Spinal cord (tissue), 10 donors: Measurements from ENCODE around the gene TRAF3IP1. TPM values are rescaled to one million over a fixed set of nuclear protein-coding genes. Genes with fewer than 3 reads are reported as not detected.

ENCODE experiments used
- DNase-seq, 6 donors: peaks; one replicate each; pipeline versions ENCODE4 v3.0.0 to v3.0.0-alpha.2; 2013 to 2015; ENCODE audit warnings: low spot score in 6 of 6, low read depth in 4 of 6
- H3K27ac ChIP-seq: one replicate; pipeline ENCODE4 v1.5.1; 2013; ENCODE audit warnings: low read depth, low read length, control low read depth
- H3K27me3 ChIP-seq: one replicate; pipeline ENCODE4 v1.6.1; 2013; ENCODE audit warnings: low read length; ENCODE audit not compliant: control insufficient read depth, insufficient read depth
- H3K36me3 ChIP-seq: one replicate; pipeline ENCODE4 v1.6.1; 2013; ENCODE audit warnings: low read length; ENCODE audit not compliant: control insufficient read depth, insufficient read depth
- H3K4me1 ChIP-seq: one replicate; pipeline ENCODE4 v1.6.1; 2013; ENCODE audit warnings: low read length; ENCODE audit not compliant: control insufficient read depth, insufficient read depth
- H3K4me3 ChIP-seq: one replicate; pipeline ENCODE4 v1.5.1; 2013; ENCODE audit warnings: low read depth, low read length, control low read depth
- H3K9me3 ChIP-seq: one replicate; pipeline ENCODE4 v1.6.1; 2013; ENCODE audit warnings: low read length; ENCODE audit not compliant: control insufficient read depth, insufficient read depth
- WGBS: methylation state at CpG from one replicate; pipeline ENCODE4 v1.1.5; 2013; ENCODE audit warnings: missing lambda C conversion rate; ENCODE audit not compliant: insufficient coverage; 5-methylcytosine and 5-hydroxymethylcytosine counted together
- polyA plus RNA-seq, 2 donors: library from polyadenylated mRNA; unstranded; fragments of 120-200 nt; gene quantifications; one replicate each; pipeline ENCODE4 v1.2.1, GENCODE V29; 2013; ENCODE audit not compliant: insufficient read length in 2 of 2
- total RNA-seq, 2 donors: library from RNA; depleted of rRNA in 1 of 2; stranded (reverse); fragments of 120-200 nt in 1 of 2; fragments of >200 nt in 1 of 2; gene quantifications; one replicate each; pipeline versions ENCODE4 v1.2.3 to v1.2.4, GENCODE V29; 2013 to 2014
- donor health status: healthy.

TRAF3IP1 gene
- total and polyA plus RNA-seq, 4 donors, result 12.2 to 19.2 (median 17.6) TPM

- Histone ChIP-seq H3K27ac (no peak overlapping the region), H3K4me3 (no peak overlapping the region), H3K36me3 (no peaks in the 10 kb centered on the region), H3K4me1 (peaks cover 7% of the 10 kb centered on the region), H3K9me3 (no peaks in the 10 kb centered on the region), H3K27me3 (no peaks in the 10 kb centered on the region)
- no peak for DNase-seq
- 80% methylated on average over 12 of the region's 17 CpGs for WGBS
These were observed 25.8 kb upstream of the TRAF3IP1 start for GRCh38 chr2:238294393-238295143.

- 77% methylated on average over 8 of the region's 21 CpGs for WGBS
- H3K27me3 ChIP-seq, result no peaks in the 10 kb centered on the region
- H3K9me3 ChIP-seq, result no peaks in the 10 kb centered on the region
These were observed 24.9 kb upstream of the TRAF3IP1 start for GRCh38 chr2:238295144-238296112.

GRCh38 chr2:238296638-238297457, 23.5 kb upstream of the TRAF3IP1 start:
- no peak overlapping the region for H3K27ac ChIP-seq
- 70% methylated on average over 19 of the region's 24 CpGs for WGBS

More at GRCh38 chr2:238295144-238296112, 24.9 kb upstream of the TRAF3IP1 start:
- no peak for DNase-seq
- no peaks in the 10 kb centered on the region for H3K36me3 ChIP-seq
- H3K4me3 ChIP-seq, result no peak overlapping the region
- peaks cover 7% of the 10 kb centered on the region for H3K4me1 ChIP-seq
- H3K27ac ChIP-seq, result no peak overlapping the region

GRCh38 chr2:238299803-238300202, 20.5 kb upstream of the TRAF3IP1 start:
- Histone ChIP-seq H3K27ac (no peak overlapping the region), H3K4me1 (peaks cover 7% of the 10 kb centered on the region), H3K9me3 (no peaks in the 10 kb centered on the region), H3K27me3 (no peaks in the 10 kb centered on the region), H3K4me3 (no peak overlapping the region), H3K36me3 (no peaks in the 10 kb centered on the region)
- DNase-seq, result peak in 2 of 6 donors; percentile 66 to 68
- 66% methylated on average over 6 of the region's 7 CpGs for WGBS

More at GRCh38 chr2:238296638-238297457, 23.5 kb upstream of the TRAF3IP1 start:
- Histone ChIP-seq H3K4me1 (peaks cover 7% of the 10 kb centered on the region), H3K36me3 (no peaks in the 10 kb centered on the region), H3K4me3 (no peak overlapping the region), H3K9me3 (no peaks in the 10 kb centered on the region), H3K27me3 (no peaks in the 10 kb centered on the region)
- DNase-seq, result no peak

GRCh38 chr2:238302087-238302486, 18.2 kb upstream of the TRAF3IP1 start:
- H3K4me1 ChIP-seq, result peaks cover 7% of the 10 kb centered on the region
- DNase-seq, result no peak
- H3K27ac ChIP-seq, result no peak overlapping the region
- H3K27me3 ChIP-seq, result no peaks in the 10 kb centered on the region
- H3K36me3 ChIP-seq, result no peaks in the 10 kb centered on the region
- no CpG with 5 or more reads among the region's 3 CpGs for WGBS
- no peaks in the 10 kb centered on the region for H3K9me3 ChIP-seq
- H3K4me3 ChIP-seq, result no peak overlapping the region

- no peak for DNase-seq
These were observed 17.6 kb upstream of the TRAF3IP1 start for GRCh38 chr2:238302751-238303150.

GRCh38 chr2:238304116-238304515, 16.2 kb upstream of the TRAF3IP1 start:
- Histone ChIP-seq H3K36me3 (no peaks in the 10 kb centered on the region), H3K9me3 (no peaks in the 10 kb centered on the region), H3K27me3 (no peaks in the 10 kb centered on the region), H3K4me3 (no peak overlapping the region), H3K27ac (no peak overlapping the region), H3K4me1 (peaks cover 7% of the 10 kb centered on the region)
- WGBS, result 76% methylated on average over 6 of the region's 6 CpGs
- no peak for DNase-seq

More at GRCh38 chr2:238302751-238303150, 17.6 kb upstream of the TRAF3IP1 start:
- Histone ChIP-seq H3K9me3 (no peaks in the 10 kb centered on the region), H3K27ac (no peak overlapping the region), H3K36me3 (no peaks in the 10 kb centered on the region), H3K4me3 (no peak overlapping the region), H3K4me1 (peaks cover 7% of the 10 kb centered on the region), H3K27me3 (no peaks in the 10 kb centered on the region)
- 91% methylated on average over 9 of the region's 9 CpGs for WGBS

GRCh38 chr2:238305092-238305862, 15.0 kb upstream of the TRAF3IP1 start:
- DNase-seq, result no peak

More at GRCh38 chr2:238305092-238305862, 15.0 kb upstream of the TRAF3IP1 start:
- Histone ChIP-seq H3K27ac (no peak overlapping the region), H3K27me3 (no peaks in the 10 kb centered on the region), H3K4me1 (no peaks in the 10 kb centered on the region), H3K4me3 (no peak overlapping the region), H3K36me3 (no peaks in the 10 kb centered on the region), H3K9me3 (no peaks in the 10 kb centered on the region)
- 84% methylated on average over 8 of the region's 12 CpGs for WGBS
